Subcutaneous abdominal adipose tissue (tissue), 5 donors: ENCODE data around the gene ACSM6.

Experiments used
- H3K27ac ChIP-seq: one replicate; pipeline ENCODE4 v1.7.0; 2013; ENCODE audit warnings: low read depth, mild to moderate bottlenecking, inconsistent platforms, low read length, moderate library complexity
- H3K27me3 ChIP-seq, 5 donors: one replicate each; pipeline ENCODE4 v1.7.0; 2013; ENCODE audit warnings: low read length in 5 of 5, inconsistent platforms in 1 of 5; ENCODE audit not compliant: control insufficient read depth in 5 of 5, insufficient read depth in 4 of 5
- H3K36me3 ChIP-seq, 5 donors: one replicate each; pipeline ENCODE4 v1.7.0; 2013; ENCODE audit warnings: low read length in 5 of 5; ENCODE audit not compliant: control insufficient read depth in 5 of 5, insufficient read depth in 5 of 5
- H3K4me1 ChIP-seq, 5 donors: one replicate each; pipeline ENCODE4 v1.7.0; 2013; ENCODE audit warnings: low read length in 5 of 5, mild to moderate bottlenecking in 3 of 5, moderate library complexity in 1 of 5; ENCODE audit not compliant: control insufficient read depth in 5 of 5, insufficient read depth in 5 of 5
- H3K4me3 ChIP-seq, 5 donors: one replicate each; pipeline ENCODE4 v1.7.0; 2013; ENCODE audit warnings: low read length in 5 of 5, low read depth in 1 of 5
- H3K9ac ChIP-seq, 5 donors: one replicate each; pipeline ENCODE4 v1.7.0; 2013; ENCODE audit warnings: low read length in 5 of 5, mild to moderate bottlenecking in 4 of 5, moderate library complexity in 3 of 5
- H3K9me3 ChIP-seq, 5 donors: one replicate each; pipeline ENCODE4 v1.7.0; 2013; ENCODE audit warnings: low read length in 5 of 5; ENCODE audit not compliant: control insufficient read depth in 5 of 5
- donor health status: healthy.
- donor health status: healthy.
- donor health status: healthy.
- donor health status: healthy.
- donor health status: healthy.

Gene ACSM6

DNA sequence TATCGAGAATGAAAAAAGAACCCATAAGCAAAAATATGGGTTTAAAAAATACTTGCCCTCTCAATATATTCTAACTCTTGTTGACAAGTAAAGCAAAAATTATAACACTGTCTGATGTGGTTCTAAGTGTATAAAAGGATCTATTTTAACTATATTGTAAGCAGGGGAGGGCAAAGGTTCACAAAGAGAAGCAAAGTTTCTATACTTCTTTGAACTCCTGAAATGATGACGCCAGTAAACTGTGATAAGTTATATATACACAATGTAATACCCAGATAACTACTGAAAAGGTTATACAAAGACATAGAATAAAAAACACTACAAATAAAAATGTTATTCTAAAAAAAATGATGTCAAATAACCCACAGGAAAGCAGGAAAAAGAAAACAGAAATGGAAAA, 59.6 kb downstream of the ACSM6 start:
- Histone ChIP-seq H3K27ac (no peak overlapping the region), H3K36me3 (peaks cover 9 to 19% (median 14%) of the 10 kb centered on the region in 5 donors), H3K4me3 (no peak overlapping the region)

DNA sequence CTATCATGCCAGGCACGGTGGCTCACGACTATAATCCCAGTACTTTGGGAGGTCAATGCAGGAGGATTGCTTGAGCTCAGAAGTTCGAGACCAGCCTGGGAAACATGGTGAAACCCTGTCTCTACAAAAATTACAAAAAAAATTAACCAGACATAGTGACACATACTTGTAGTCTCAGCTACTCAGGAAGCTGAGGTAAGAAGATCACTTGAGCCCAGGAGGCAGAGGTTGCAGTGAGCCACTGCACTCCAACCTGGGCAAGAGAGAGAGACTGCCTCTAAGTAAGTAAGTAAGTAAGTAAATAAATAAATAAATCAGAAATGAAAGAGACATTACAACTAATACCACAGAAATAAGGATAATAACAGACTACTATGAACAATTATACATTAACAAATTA, 60.6 kb downstream of the ACSM6 start:
- no peaks in the 10 kb centered on the region for H3K27me3 ChIP-seq
- peaks cover 0 to 3% (median 0%) of the 10 kb centered on the region in 5 donors for H3K9me3 ChIP-seq
- H3K4me3 ChIP-seq = no peak overlapping the region
- no peak overlapping the region for H3K9ac ChIP-seq
- H3K4me1 ChIP-seq = peaks cover 0 to 6% (median 3%) of the 10 kb centered on the region in 5 donors
- H3K36me3 ChIP-seq = peaks cover 12 to 20% (median 15%) of the 10 kb centered on the region in 5 donors
- no peak overlapping the region for H3K27ac ChIP-seq

More for the DNA sequence above, 59.6 kb downstream of the ACSM6 start:
- Histone ChIP-seq H3K9me3 (peaks cover 0 to 3% (median 0%) of the 10 kb centered on the region in 5 donors), H3K27me3 (no peaks in the 10 kb centered on the region), H3K9ac (peak overlapping the region in 1 of 5 donors; percentile 4), H3K4me1 (peaks cover 0 to 16% (median 13%) of the 10 kb centered on the region in 5 donors)

DNA sequence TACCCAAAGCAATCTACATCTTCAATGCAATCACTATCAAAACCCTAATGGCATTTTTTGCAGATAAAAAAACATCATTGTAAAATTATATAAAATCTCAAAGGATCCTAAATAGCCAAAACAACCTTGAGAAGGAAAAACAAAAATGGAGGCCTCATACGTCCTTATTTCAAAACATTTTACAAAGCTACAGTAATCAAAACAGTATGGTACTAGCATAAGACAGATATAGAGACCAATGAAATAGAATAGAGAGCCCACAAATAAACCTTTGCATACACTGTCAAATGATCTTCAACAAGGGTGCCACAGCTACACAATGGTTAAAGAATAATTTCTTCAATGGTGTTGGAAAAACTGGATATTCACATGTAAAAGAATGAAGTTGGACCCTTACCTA, 62.2 kb downstream of the ACSM6 start:
- H3K27ac ChIP-seq = no peak overlapping the region
- H3K9me3 ChIP-seq = peaks cover 0 to 3% (median 0%) of the 10 kb centered on the region in 5 donors
- H3K36me3 ChIP-seq = peaks cover 12 to 29% (median 26%) of the 10 kb centered on the region in 5 donors
- H3K9ac ChIP-seq = no peak overlapping the region
- H3K4me3 ChIP-seq = no peak overlapping the region
- peaks cover 8 to 12% (median 11%) of the 10 kb centered on the region in 5 donors for H3K4me1 ChIP-seq
- no peaks in the 10 kb centered on the region for H3K27me3 ChIP-seq

DNA sequence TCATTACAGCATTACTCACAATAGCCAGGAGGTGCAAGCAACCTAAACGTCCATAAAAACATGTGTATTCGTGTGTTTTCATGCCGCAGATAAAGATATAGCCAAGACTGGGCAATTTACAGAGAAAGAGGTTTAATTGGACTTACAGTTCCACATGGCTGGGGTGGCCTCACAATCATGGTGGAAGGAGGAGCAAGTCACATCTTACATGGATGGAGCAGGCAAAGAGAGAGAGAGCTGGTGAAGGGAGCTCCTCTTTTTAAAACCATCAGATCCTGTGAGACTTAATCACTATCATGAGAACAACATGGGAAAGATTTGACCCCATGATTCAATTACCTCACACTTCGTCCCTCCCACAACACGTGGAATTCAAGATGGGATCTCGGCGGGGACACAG, 63.8 kb downstream of the ACSM6 start:
- Histone ChIP-seq H3K36me3 (peaks cover 10 to 37% (median 22%) of the 10 kb centered on the region in 5 donors), H3K27ac (no peak overlapping the region), H3K9me3 (peaks cover 0 to 3% (median 0%) of the 10 kb centered on the region in 5 donors), H3K4me1 (peaks cover 10 to 19% (median 14%) of the 10 kb centered on the region in 5 donors), H3K4me3 (no peak overlapping the region), H3K9ac (no peak overlapping the region), H3K27me3 (no peaks in the 10 kb centered on the region)

DNA sequence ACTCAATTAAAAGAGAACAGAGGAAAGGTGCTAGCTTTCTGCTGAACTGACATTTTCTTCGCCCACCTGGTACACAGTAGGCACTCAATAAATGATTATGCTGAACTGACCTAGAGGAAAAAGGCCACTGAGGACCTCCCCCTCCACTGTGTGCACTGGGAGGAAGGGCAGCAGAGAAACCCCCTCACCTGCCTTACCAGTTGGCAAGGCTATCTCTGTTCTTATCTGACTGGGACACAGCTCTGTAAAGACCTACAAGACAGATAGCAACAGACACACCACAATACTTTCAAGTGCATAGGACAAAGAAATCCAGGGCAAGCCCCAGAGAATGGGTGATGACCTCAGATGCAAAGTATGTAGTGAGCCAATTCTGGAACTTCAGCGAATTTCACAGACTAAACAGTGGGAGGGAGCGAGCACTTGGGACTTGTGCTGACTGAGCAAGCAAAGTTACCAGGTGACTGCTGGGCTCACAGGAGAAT, 66.4 kb downstream of the ACSM6 start:
- Histone ChIP-seq H3K9me3 (peaks cover 0 to 3% (median 0%) of the 10 kb centered on the region in 5 donors), H3K9ac (peak overlapping the region in 1 of 5 donors; percentile 57), H3K27ac (peak overlapping the region; percentile 73), H3K27me3 (no peaks in the 10 kb centered on the region), H3K4me1 (peaks cover 12 to 38% (median 28%) of the 10 kb centered on the region in 5 donors), H3K4me3 (no peak overlapping the region), H3K36me3 (peaks cover 17 to 55% (median 38%) of the 10 kb centered on the region in 5 donors)

DNA sequence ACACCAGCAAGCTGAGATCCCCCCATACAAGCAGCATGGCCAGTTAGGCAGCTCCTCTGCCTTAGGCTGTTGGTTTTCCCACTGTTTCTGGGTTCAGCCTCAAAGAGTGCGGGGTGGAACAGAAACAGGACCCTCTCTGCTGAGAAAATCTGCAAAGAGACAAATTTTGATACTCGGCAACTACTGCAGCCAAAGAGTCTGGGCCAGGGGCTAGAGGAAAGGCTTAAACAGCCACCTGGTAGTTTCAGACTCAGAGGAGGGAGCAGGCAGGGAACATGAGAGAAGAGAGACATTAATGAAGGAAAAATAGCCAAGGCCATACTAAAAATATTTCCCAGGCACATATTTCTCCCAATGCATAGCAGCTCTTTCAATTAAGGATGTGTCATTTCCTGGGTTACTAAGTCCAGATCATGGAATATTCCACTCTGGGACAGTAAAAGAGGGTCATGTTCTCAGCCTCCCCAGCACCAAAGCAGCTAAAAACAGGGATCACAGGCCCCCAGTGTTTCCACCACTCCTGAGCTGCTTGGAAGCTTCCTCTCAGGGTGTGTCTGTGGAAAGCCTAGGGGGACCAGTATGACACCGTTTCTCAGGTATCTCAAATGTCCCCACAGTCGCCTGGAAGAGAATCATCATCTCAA, 67.0 kb downstream of the ACSM6 start:
- Histone ChIP-seq H3K27me3 (no peaks in the 10 kb centered on the region), H3K36me3 (peaks cover 17 to 55% (median 38%) of the 10 kb centered on the region in 5 donors), H3K27ac (peak overlapping the region; percentile 73), H3K4me3 (no peak overlapping the region), H3K4me1 (peaks cover 12 to 38% (median 28%) of the 10 kb centered on the region in 5 donors), H3K9me3 (peaks cover 0 to 3% (median 0%) of the 10 kb centered on the region in 5 donors), H3K9ac (peak overlapping the region in 3 of 5 donors; percentile 38 to 59 (median 57))

DNA sequence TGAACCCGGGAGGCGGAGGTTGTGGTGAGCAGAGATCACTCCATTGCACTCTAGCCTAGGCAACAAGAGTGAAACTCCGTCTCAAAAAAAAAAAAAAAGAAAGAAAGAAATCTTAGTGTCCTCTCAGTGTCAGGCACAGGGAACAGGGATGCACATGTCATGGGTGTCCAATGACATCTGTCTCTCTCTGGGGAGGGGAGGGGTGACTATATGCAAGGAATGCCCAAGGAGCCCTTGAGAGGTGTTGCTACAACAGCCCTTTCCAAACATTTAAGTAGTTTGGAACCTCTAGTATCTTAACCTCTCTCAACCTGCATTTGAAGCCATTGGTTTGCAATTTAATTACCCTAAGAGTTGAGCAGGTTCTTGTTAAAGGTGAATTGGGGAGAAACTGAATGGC, 67.9 kb downstream of the ACSM6 start:
- no peak overlapping the region for H3K9ac ChIP-seq
- peaks cover 17 to 55% (median 38%) of the 10 kb centered on the region in 5 donors for H3K36me3 ChIP-seq
- no peak overlapping the region for H3K4me3 ChIP-seq
- no peak overlapping the region for H3K27ac ChIP-seq
- H3K9me3 ChIP-seq = no peaks in the 10 kb centered on the region
- peaks cover 12 to 43% (median 34%) of the 10 kb centered on the region in 5 donors for H3K4me1 ChIP-seq
- H3K27me3 ChIP-seq = no peaks in the 10 kb centered on the region

DNA sequence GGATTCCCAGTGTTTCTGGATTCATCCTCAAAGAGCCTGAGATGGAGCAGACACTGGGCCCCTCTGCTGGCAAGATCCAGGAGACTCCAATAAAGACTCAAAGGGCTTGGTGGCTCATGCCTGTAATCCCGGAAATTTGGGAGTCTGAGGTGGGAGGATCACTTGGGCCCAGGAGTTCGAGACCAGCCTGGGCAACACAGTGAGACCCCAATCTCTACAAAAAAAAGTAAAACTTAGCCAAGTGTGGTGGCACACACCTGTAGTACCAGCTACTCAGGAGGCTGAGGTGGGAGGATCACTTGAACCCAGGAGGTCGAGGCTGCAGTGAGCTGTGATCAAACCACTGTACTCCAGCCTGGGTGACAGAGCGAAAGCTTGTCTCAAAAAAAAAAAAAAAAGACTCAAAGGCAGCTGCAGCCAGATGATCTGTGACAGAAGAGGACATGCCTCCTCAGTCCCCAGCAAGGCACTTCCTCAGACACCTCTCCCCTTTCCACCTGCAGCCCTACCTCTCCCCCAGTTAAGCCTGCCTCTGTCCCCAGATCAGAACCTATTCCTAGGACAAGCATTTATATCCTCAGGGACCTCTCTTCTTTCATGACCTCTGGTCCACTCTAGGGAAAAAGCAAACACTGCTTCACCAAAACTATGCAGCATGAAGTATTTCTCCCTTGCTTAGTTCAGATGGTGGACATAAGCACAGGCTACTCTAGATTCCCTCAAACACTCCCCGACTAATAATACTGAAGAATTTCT, 68.9 kb downstream of the ACSM6 start:
- Histone ChIP-seq H3K9ac (no peak overlapping the region), H3K9me3 (no peaks in the 10 kb centered on the region), H3K36me3 (peaks cover 12 to 51% (median 35%) of the 10 kb centered on the region in 5 donors), H3K27me3 (no peaks in the 10 kb centered on the region), H3K4me1 (peaks cover 12 to 44% (median 36%) of the 10 kb centered on the region in 5 donors), H3K4me3 (no peak overlapping the region), H3K27ac (peak overlapping the region; percentile 9)

DNA sequence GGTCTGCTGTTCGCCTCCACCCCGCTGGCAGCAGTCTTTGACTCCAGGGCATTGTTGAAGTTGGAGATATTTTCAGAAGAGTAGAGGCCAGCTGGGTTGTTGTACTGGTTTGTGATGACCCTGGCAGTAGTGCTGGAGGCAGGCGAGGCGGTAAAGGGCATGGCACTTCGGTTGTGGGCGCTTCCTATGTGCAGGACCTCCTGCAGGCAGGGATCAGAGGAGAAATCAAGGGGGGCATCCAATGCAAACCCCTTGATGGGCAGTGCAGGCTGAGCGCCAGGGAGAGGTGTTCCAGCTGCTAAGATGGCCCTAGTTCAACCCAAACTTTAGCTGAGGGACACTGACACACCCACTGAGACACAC, 69.8 kb downstream of the ACSM6 start:
- H3K27ac ChIP-seq = no peak overlapping the region
- H3K9ac ChIP-seq = no peak overlapping the region
- H3K4me3 ChIP-seq = no peak overlapping the region
- no peaks in the 10 kb centered on the region for H3K9me3 ChIP-seq
- H3K36me3 ChIP-seq = peaks cover 8 to 52% (median 41%) of the 10 kb centered on the region in 5 donors
- peaks cover 14 to 49% (median 37%) of the 10 kb centered on the region in 5 donors for H3K4me1 ChIP-seq
- no peaks in the 10 kb centered on the region for H3K27me3 ChIP-seq
